ENCODE results near the gene GPR31. TPM values are rescaled to one million over a fixed set of nuclear protein-coding genes. Genes with fewer than 3 reads are reported as not detected.

GPR31 gene
- total RNA-seq, 1 experiment from 2014 or later, result not detected

GRCh38 chr6:167119670-167120582, 37.9 kb downstream of the GPR31 start:
- no peak for DNase-seq (ENCODE audit: low read depth)

GRCh38 chr6:167118839-167119238, 38.9 kb downstream of the GPR31 start:
- no peak for DNase-seq (ENCODE audit: low read depth)

- no peak for DNase-seq (ENCODE audit: low read depth)
Observed at GRCh38 chr6:167118006-167118405, 39.8 kb downstream of the GPR31 start.

GRCh38 chr6:167116838-167117228, 40.9 kb downstream of the GPR31 start:
- no peak for DNase-seq (ENCODE audit: low read depth)

- DNase-seq (ENCODE audit: low read depth), result no peak
Observed at GRCh38 chr6:167116109-167116837, 41.5 kb downstream of the GPR31 start.

GRCh38 chr6:167115054-167115453, 42.7 kb downstream of the GPR31 start:
- no peak for DNase-seq (ENCODE audit: low read depth)

- no peak for DNase-seq (ENCODE audit: low read depth)
Observed at GRCh38 chr6:167113935-167114910, 43.6 kb downstream of the GPR31 start.

- DNase-seq (ENCODE audit: low read depth), result no peak
Observed at GRCh38 chr6:167113047-167113754, 44.6 kb downstream of the GPR31 start.

GRCh38 chr6:167112421-167112820, 45.4 kb downstream of the GPR31 start:
- DNase-seq (ENCODE audit: low read depth), result no peak

GRCh38 chr6:167111597-167111996, 46.2 kb downstream of the GPR31 start:
- no peak for DNase-seq (ENCODE audit: low read depth)

- no peak for DNase-seq (ENCODE audit: low read depth)
Observed at GRCh38 chr6:167109651-167110050, 48.1 kb downstream of the GPR31 start.

- DNase-seq (ENCODE audit: low read depth), result no peak
Observed at GRCh38 chr6:167108278-167108677, 49.5 kb downstream of the GPR31 start.

GRCh38 chr6:167107787-167108186, 50.0 kb downstream of the GPR31 start:
- no peak for DNase-seq (ENCODE audit: low read depth)

GRCh38 chr6:167106406-167106805, 51.4 kb downstream of the GPR31 start:
- no peak for DNase-seq (ENCODE audit: low read depth)

Other genes with a start within 250 kb of the GPR31 start
- 15.1 and 16.2 TPM in 2 replicates for gene RNASET2, start 201.4 kb downstream of the GPR31 start, total RNA-seq (2014; rRNA removed)
- gene CEP43, start 158.6 kb downstream of the GPR31 start, total RNA-seq (2014; rRNA removed), result 24.2 and 24.7 TPM in 2 replicates
- not detected in 2 replicates for gene CCR6, start 34.9 kb downstream of the GPR31 start, total RNA-seq (2014; rRNA removed)
- not detected in 2 replicates for gene UNC93A, start 133.3 kb upstream of the GPR31 start, total RNA-seq (2014; rRNA removed)
- gene TTLL2, start 167.1 kb upstream of the GPR31 start, total RNA-seq (2014; rRNA removed), result not detected in 2 replicates

Data from LHCN-M2 (cell line).